Mammary epithelial cell (primary cell): ENCODE results near the gene EFCAB8.

Experiments
- EZH2 ChIP-seq: IDR thresholded peaks from 2 replicates; pipeline ENCODE4 v1.6.1; 2012; ENCODE audit warnings: low read length, inconsistent platforms, borderline replicate concordance
- TF ChIP-seq, protein P1 (sequence below), 2 donors: IDR thresholded peaks in 1 of 2; conservative IDR thresholded peaks in 1 of 2; 2 replicates each; pipeline ENCODE4 v1.5.1; 2011 to 2012; ENCODE audit warnings: inconsistent platforms in 2 of 2, low read length in 2 of 2, mild to moderate bottlenecking in 2 of 2, control low read depth in 1 of 2, low read depth in 1 of 2; ENCODE audit not compliant: insufficient read depth in 1 of 2; ENCODE audit errors: extremely low read depth in 1 of 2

- TF ChIP-seq, protein P1, sequence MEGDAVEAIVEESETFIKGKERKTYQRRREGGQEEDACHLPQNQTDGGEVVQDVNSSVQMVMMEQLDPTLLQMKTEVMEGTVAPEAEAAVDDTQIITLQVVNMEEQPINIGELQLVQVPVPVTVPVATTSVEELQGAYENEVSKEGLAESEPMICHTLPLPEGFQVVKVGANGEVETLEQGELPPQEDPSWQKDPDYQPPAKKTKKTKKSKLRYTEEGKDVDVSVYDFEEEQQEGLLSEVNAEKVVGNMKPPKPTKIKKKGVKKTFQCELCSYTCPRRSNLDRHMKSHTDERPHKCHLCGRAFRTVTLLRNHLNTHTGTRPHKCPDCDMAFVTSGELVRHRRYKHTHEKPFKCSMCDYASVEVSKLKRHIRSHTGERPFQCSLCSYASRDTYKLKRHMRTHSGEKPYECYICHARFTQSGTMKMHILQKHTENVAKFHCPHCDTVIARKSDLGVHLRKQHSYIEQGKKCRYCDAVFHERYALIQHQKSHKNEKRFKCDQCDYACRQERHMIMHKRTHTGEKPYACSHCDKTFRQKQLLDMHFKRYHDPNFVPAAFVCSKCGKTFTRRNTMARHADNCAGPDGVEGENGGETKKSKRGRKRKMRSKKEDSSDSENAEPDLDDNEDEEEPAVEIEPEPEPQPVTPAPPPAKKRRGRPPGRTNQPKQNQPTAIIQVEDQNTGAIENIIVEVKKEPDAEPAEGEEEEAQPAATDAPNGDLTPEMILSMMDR (conservative IDR thresholded peaks at IDR 0.05 in 1 of 2, IDR thresholded peaks at IDR 0.05 in 1 of 2; ENCODE audit: extremely low read depth in 1 of 2, insufficient read depth in 1 of 2, low read depth in 1 of 2, low read length in 2 of 2) = no peak
- no peak for TF ChIP-seq EZH2
Observed at GRCh38 chr20:32889281-32889680, 30.6 kb downstream of the EFCAB8 start.
